ENCODE data around the gene CIZ1.

Gene CIZ1

DNA sequence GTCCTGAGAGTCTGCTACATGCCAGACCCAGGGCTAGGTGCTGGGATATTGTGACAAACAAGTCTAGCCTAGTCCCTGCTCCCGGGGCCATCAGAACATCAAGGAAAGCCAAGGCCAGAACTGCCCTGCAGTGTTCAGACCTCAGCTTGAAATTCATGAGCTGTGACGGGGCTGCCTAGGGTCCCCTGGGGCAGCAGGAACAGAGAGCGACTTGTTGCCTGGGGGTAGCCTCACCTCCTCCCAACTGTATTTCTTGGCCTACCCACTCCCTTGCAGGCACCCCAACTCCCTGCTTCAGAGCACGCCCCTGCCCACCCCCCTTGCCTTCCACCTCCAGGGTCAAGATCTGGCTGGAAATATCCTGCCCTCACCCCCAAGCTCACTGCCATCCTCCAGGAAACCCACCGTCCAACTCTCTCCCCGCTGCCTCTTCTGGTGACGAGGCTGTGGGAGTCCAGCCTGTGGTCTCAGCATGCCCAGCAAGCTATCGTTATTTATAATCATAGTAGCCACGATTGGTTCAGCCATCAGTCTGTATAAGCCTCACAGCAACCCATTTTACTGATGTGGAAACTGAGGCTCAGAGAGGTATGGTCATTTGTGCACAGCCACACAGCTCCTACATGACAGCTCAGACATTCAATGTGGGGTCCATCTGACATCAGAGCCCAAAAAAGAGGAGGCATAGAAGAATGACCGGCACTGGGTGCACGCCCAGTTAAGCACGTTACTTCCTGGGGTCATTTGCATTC, 22.6 kb upstream of the CIZ1 start:
- TF ChIP-seq EZH2phosphoT487 (IDR thresholded peaks at IDR 0.05; ENCODE audit: borderline replicate concordance, low read length): no peak
- no peak for TF ChIP-seq CTCF (IDR thresholded peaks at IDR 0.05; ENCODE audit: low read depth, low read length, poor library complexity, severe bottlenecking)
- H3K4me1 ChIP-seq (ENCODE audit: control insufficient read depth, low read length): peaks cover 12% of the 10 kb centered on the region
- H3K4me3 ChIP-seq (ENCODE audit: low read length): no peak overlapping the region
- H4K20me1 ChIP-seq (ENCODE audit: control insufficient read depth, insufficient read depth, low read depth, low read length): no peaks in the 10 kb centered on the region
- H3K79me2 ChIP-seq (ENCODE audit: control insufficient read depth, low read length): no peaks in the 10 kb centered on the region
- H3K9me2 ChIP-seq (replicated peaks; ENCODE audit: control insufficient read depth, low read length): no peaks in the 10 kb centered on the region
- no peaks in the 10 kb centered on the region for H3K9me3 ChIP-seq (ENCODE audit: control insufficient read depth, insufficient read depth, low read length)
- no peak overlapping the region for H3K4me2 ChIP-seq (ENCODE audit: low read length)
- H3K36me3 ChIP-seq (ENCODE audit: control insufficient read depth, low read length): no peaks in the 10 kb centered on the region
- no peaks in the 10 kb centered on the region for H3F3A ChIP-seq (ENCODE audit: control insufficient read depth, insufficient read depth)
- H3K27me3 ChIP-seq (ENCODE audit: control insufficient read depth, low read length): peaks cover 47% of the 10 kb centered on the region
- H3K27ac ChIP-seq (ENCODE audit: low read depth, low read length): no peak overlapping the region

DNA sequence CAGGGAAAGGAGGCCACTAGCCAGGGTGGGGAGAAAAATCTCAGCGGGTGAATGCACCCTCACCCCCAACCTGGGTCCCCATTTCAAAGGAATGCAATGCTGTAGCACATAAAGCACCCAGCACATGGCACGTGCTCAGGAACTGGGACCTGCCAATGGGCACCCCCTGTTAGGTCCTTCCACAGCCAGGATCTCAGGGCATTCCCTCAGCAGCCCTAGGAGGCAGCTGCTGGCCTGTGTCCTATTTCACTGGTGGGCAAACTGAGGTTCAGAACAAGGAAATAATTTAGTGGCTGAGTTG, 20.6 kb upstream of the CIZ1 start:
- TF ChIP-seq CTCF (IDR thresholded peaks at IDR 0.05; ENCODE audit: low read depth, low read length, poor library complexity, severe bottlenecking): no peak
- Histone ChIP-seq H3K36me3 (ENCODE audit: control insufficient read depth, low read length) (no peaks in the 10 kb centered on the region), H3K4me1 (ENCODE audit: control insufficient read depth, low read length) (0 out of 2 replicates have a peak, but pooled peaks cover 4% of the 10 kb centered on the region), H3K27me3 (ENCODE audit: control insufficient read depth, low read length) (peaks cover 44% of the 10 kb centered on the region), H3K9me3 (ENCODE audit: control insufficient read depth, insufficient read depth, low read length) (no peaks in the 10 kb centered on the region), H3K79me2 (ENCODE audit: control insufficient read depth, low read length) (no peaks in the 10 kb centered on the region), H3K4me3 (ENCODE audit: low read length) (no peak overlapping the region), H3K27ac (ENCODE audit: low read depth, low read length) (no peak overlapping the region), H3K9me2 (replicated peaks; ENCODE audit: control insufficient read depth, low read length) (no peaks in the 10 kb centered on the region), H4K20me1 (ENCODE audit: control insufficient read depth, insufficient read depth, low read depth, low read length) (no peaks in the 10 kb centered on the region), H3F3A (ENCODE audit: control insufficient read depth, insufficient read depth) (no peaks in the 10 kb centered on the region), H3K4me2 (ENCODE audit: low read length) (no peak overlapping the region)

- H3K4me1 ChIP-seq (ENCODE audit: control insufficient read depth, low read length): 0 out of 2 replicates have a peak, but pooled peaks cover 4% of the 10 kb centered on the region
- no peaks in the 10 kb centered on the region for H4K20me1 ChIP-seq (ENCODE audit: control insufficient read depth, insufficient read depth, low read depth, low read length)
- no peaks in the 10 kb centered on the region for H3K79me2 ChIP-seq (ENCODE audit: control insufficient read depth, low read length)
- H3K27ac ChIP-seq (ENCODE audit: low read depth, low read length): no peak overlapping the region
- no peak overlapping the region for H3K4me3 ChIP-seq (ENCODE audit: low read length)
- peaks cover 44% of the 10 kb centered on the region for H3K27me3 ChIP-seq (ENCODE audit: control insufficient read depth, low read length)
- no peaks in the 10 kb centered on the region for H3F3A ChIP-seq (ENCODE audit: control insufficient read depth, insufficient read depth)
- H3K9me3 ChIP-seq (ENCODE audit: control insufficient read depth, insufficient read depth, low read length): no peaks in the 10 kb centered on the region
- no peak for TF ChIP-seq EZH2phosphoT487 (IDR thresholded peaks at IDR 0.05; ENCODE audit: borderline replicate concordance, low read length)
- TF ChIP-seq CTCF (IDR thresholded peaks at IDR 0.05; ENCODE audit: low read depth, low read length, poor library complexity, severe bottlenecking): no peak
- no peak overlapping the region for H3K4me2 ChIP-seq (ENCODE audit: low read length)
- H3K36me3 ChIP-seq (ENCODE audit: control insufficient read depth, low read length): no peaks in the 10 kb centered on the region
- H3K9me2 ChIP-seq (replicated peaks; ENCODE audit: control insufficient read depth, low read length): no peaks in the 10 kb centered on the region
Observed at GRCh38 chr9:128211186-128211980, 20.0 kb upstream of the CIZ1 start.

All from DOHH2 (cell line).